GM19324 (cell line): ENCODE data around the gene KIF18A.
"Not testable (repeated sequence)": the region's sequence is repeated elsewhere in the genome, so short reads cannot be mapped to it uniquely, and the experiment has no call there.

Source experiments
- ATAC-seq: cut with Tn5 transposase; IDR thresholded peaks from one replicate; pipeline ENCODE4 v1.9.1; 2021; ENCODE audit warnings: mild to moderate bottlenecking, moderate library complexity; ENCODE audit not compliant: unreplicated experiment, low FRiP score

The KIF18A gene

GRCh38 chr11:28107191-28107749 is 686 bp downstream of the KIF18A start:
- no peak for ATAC-seq

- no peak for ATAC-seq
Measured at GRCh38 chr11:28106353-28107043, 1.5 kb downstream of the KIF18A start.

- ATAC-seq: no peak
Measured at GRCh38 chr11:28105869-28106268, 2.1 kb downstream of the KIF18A start.

GRCh38 chr11:28104984-28105383 is 3.0 kb downstream of the KIF18A start:
- ATAC-seq: no peak

- no peak for ATAC-seq
Measured at GRCh38 chr11:28104425-28104824, 3.5 kb downstream of the KIF18A start.

GRCh38 chr11:28102300-28102699 is 5.7 kb downstream of the KIF18A start:
- ATAC-seq: not testable (repeated sequence)

GRCh38 chr11:28100665-28101064 is 7.3 kb downstream of the KIF18A start:
- ATAC-seq: no peak

GRCh38 chr11:28099715-28100114 is 8.2 kb downstream of the KIF18A start:
- no peak for ATAC-seq

- ATAC-seq: no peak
Measured at GRCh38 chr11:28098257-28098656, 9.7 kb downstream of the KIF18A start.

GRCh38 chr11:28092786-28093185 is 15.2 kb downstream of the KIF18A start:
- no peak for ATAC-seq

GRCh38 chr11:28090052-28090749 is 17.8 kb downstream of the KIF18A start:
- no peak for ATAC-seq

GRCh38 chr11:28089378-28089777 is 18.6 kb downstream of the KIF18A start:
- ATAC-seq: no peak

GRCh38 chr11:28087693-28088092 is 20.3 kb downstream of the KIF18A start:
- not testable (repeated sequence) for ATAC-seq

GRCh38 chr11:28087192-28087591 is 20.8 kb downstream of the KIF18A start:
- ATAC-seq: not testable (repeated sequence)

GRCh38 chr11:28086569-28086968 is 21.4 kb downstream of the KIF18A start:
- no peak for ATAC-seq

- no peak for ATAC-seq
Measured at GRCh38 chr11:28083118-28083517, 24.8 kb downstream of the KIF18A start.

- no peak for ATAC-seq
Measured at GRCh38 chr11:28077521-28077920, 30.4 kb downstream of the KIF18A start.

- no peak for ATAC-seq
Measured at GRCh38 chr11:28072321-28072720, 35.6 kb downstream of the KIF18A start.

GRCh38 chr11:28071305-28071704 is 36.7 kb downstream of the KIF18A start:
- no peak for ATAC-seq

- no peak for ATAC-seq
Measured at GRCh38 chr11:28058333-28058732, 49.6 kb downstream of the KIF18A start.

GRCh38 chr11:28054821-28055220 is 53.1 kb downstream of the KIF18A start:
- no peak for ATAC-seq
